ENCODE measurements around the gene SLC15A3. TPM values are rescaled to one million over a fixed set of nuclear protein-coding genes. Genes with fewer than 3 reads are reported as not detected.
A peak's percentile ranks its signal among the peaks of the same experiment; 100 is the strongest.

Gene SLC15A3
- total RNA-seq (2022) (0.43 and 0.84 TPM in 2 replicates), Bru-seq, nascent RNA (percentile 0 among the genes with signal in this experiment), BruChase-seq, experiment 1, labeled RNA remaining after a 2-hour chase (percentile 9 among the genes with signal in this experiment), BruChase-seq, experiment 2, labeled RNA remaining after a 6-hour chase (not detected)
- long read RNA-seq = 0 reads

- TF ChIP-seq CTCF (IDR thresholded peaks at IDR 0.05; ENCODE audit: insufficient read depth in 1 of 2, low read depth in 1 of 2, low read length in 1 of 2, severe bottlenecking in 1 of 2, unreplicated experiment in 1 of 2) = no peak
- Mint-ChIP-seq H3K4me3 (ENCODE audit: unreplicated experiment) (no peak within 1 kb of the TSS), H3K4me1 (ENCODE audit: low read depth, unreplicated experiment) (peaks cover 13% of the 10 kb centered on the region), H3K27me3 (ENCODE audit: insufficient read depth, unreplicated experiment) (no peaks in the 10 kb centered on the region), H3K36me3 (ENCODE audit: insufficient read depth, unreplicated experiment) (no peaks in the 10 kb centered on the region), H3K27ac (ENCODE audit: unreplicated experiment) (no peak within 1 kb of the TSS), H3K9me3 (ENCODE audit: unreplicated experiment) (no peaks in the 10 kb centered on the region)
- H3K9me3 ChIP-seq = no peaks in the 10 kb centered on the region
- POLR2A ChIA-PET = no interaction called here
- no TSS peak for BruUV-seq (replicated peaks)
- CTCF ChIA-PET = no interaction called here
- peaks cover 6% of the 10 kb centered on the region; the same call in 1 of the 2 replicates for H3K4me1 ChIP-seq
- no peak for DNase-seq
- intact Hi-C loops (cut with micrococcal nuclease; ENCODE audit: unreplicated experiment) = no loop called here
- no peaks in the 10 kb centered on the region for H3K36me3 ChIP-seq (ENCODE audit: control insufficient read depth, insufficient read depth, low read length)
- H3K27me3 ChIP-seq (replicated peaks; ENCODE audit: control insufficient read depth, insufficient read depth, low read length) = no peaks in the 10 kb centered on the region
- no peak within 1 kb of the TSS for H3K4me3 ChIP-seq (ENCODE audit: low read depth, low read length)
Measured at GRCh38 chr11:60951904-60952741, at the start of gene SLC15A3. Gene SLC15A3, minus strand, starts transcription at chr11:60952176. Its CDS starts 625 bp downstream, at chr11:60951551.

DNA sequence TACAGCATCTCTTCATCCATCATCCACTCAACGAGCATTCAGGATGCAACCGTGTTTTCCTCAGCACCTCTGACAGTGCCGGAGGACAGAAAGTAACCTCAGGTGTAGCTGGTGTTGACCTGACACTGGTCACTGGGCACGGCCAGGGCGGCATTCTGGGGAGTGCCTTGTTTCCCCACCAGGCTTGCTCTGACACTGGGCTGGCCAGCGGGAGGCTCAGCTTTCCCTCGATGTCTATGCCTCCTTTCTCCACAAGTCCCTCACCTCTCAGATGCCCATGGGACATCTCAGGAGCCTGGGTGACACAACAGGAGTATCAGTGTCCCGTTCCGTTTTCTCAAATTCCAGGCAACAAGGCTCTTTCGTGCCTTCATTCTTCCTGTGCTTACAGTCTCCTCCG, 48.5 kb upstream of the SLC15A3 start:
- ChIA-PET POLR2A (no interaction called here), CTCF (no interaction called here)
- no peaks in the 10 kb centered on the region for H3K9me3 ChIP-seq
- no peaks in the 10 kb centered on the region for H3K36me3 Mint-ChIP-seq (ENCODE audit: insufficient read depth, unreplicated experiment)
- H3K27me3 Mint-ChIP-seq (ENCODE audit: insufficient read depth, unreplicated experiment) = peaks cover 6% of the 10 kb centered on the region
- no peak overlapping the region for H3K27ac Mint-ChIP-seq (ENCODE audit: unreplicated experiment)
- intact Hi-C loops (cut with micrococcal nuclease; ENCODE audit: unreplicated experiment) = no loop called here
- H3K9me3 Mint-ChIP-seq (ENCODE audit: unreplicated experiment) = no peaks in the 10 kb centered on the region
- DNase-seq = no peak
- H3K36me3 ChIP-seq (ENCODE audit: control insufficient read depth, insufficient read depth, low read length) = no peaks in the 10 kb centered on the region
- H3K4me1 ChIP-seq = no peaks in the 10 kb centered on the region
- no peaks in the 10 kb centered on the region for H3K4me1 Mint-ChIP-seq (ENCODE audit: low read depth, unreplicated experiment)
- H3K4me3 Mint-ChIP-seq (ENCODE audit: unreplicated experiment) = no peak overlapping the region
- no TSS peak for BruUV-seq (replicated peaks)
- TF ChIP-seq CTCF (IDR thresholded peaks at IDR 0.05; ENCODE audit: insufficient read depth in 1 of 2, low read depth in 1 of 2, low read length in 1 of 2, severe bottlenecking in 1 of 2, unreplicated experiment in 1 of 2) = no peak
- no peak overlapping the region for H3K4me3 ChIP-seq (ENCODE audit: low read depth, low read length)
- H3K27me3 ChIP-seq (replicated peaks; ENCODE audit: control insufficient read depth, insufficient read depth, low read length) = no peaks in the 10 kb centered on the region; the same call in 1 of the 2 replicates

DNA sequence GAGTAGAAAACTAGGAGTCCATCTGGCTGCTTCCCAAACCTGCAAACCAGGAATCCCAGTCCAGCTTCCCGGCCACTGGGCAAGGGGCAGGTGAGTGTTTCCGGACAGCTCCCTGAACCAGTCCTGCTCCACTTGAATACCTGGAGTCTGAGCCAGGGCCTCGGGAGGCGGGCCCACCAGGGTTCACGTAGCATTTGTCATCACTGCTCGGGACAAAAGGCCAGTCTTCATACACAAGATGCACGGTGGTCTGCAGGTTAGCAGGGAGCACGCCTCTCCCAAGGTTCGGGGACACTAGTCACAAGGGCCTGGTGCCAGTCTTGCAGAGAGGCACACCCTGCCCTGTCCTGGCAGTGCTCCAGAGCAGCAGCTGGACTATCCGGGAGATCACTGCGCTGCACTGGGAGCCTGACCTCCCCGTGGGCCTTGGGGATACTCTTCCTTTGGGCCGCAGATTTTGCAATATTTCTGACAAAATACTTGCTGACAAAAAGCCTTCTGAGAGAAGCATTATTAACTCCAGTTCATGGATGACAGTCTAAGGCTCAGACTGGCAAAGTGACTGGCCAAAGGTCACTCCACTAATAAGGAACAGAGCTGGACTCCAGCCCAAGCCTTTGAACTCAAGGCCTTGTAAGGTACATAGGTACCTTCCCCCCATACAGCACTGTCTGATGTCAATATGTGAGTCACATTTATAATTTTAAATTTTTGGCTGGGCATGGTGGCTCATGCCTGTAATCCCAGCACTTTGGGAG, 44.6 kb upstream of the SLC15A3 start:
- no TSS peak for BruUV-seq (replicated peaks)
- no peaks in the 10 kb centered on the region for H3K36me3 Mint-ChIP-seq (ENCODE audit: insufficient read depth, unreplicated experiment)

More for the DNA sequence above, 44.6 kb upstream of the SLC15A3 start:
- H3K9me3 Mint-ChIP-seq (ENCODE audit: unreplicated experiment) = no peaks in the 10 kb centered on the region
- Histone ChIP-seq H3K4me1 (no peaks in the 10 kb centered on the region), H3K27me3 (replicated peaks; ENCODE audit: control insufficient read depth, insufficient read depth, low read length) (no peaks in the 10 kb centered on the region; the same call in none of the 2 replicates), H3K4me3 (ENCODE audit: low read depth, low read length) (no peak overlapping the region), H3K9me3 (no peaks in the 10 kb centered on the region), H3K36me3 (ENCODE audit: control insufficient read depth, insufficient read depth, low read length) (no peaks in the 10 kb centered on the region)
- ChIA-PET CTCF (interaction anchor here (0.7 kb wide), 1 partner anchor 24 kb away, joined by 3 read pairs; no protein-coding TSS in a partner anchor), POLR2A (no interaction called here)
- peaks cover 8% of the 10 kb centered on the region for H3K27me3 Mint-ChIP-seq (ENCODE audit: insufficient read depth, unreplicated experiment)
- intact Hi-C loops (cut with micrococcal nuclease; ENCODE audit: unreplicated experiment) = no loop called here
- no peak for DNase-seq
- H3K4me3 Mint-ChIP-seq (ENCODE audit: unreplicated experiment) = no peak overlapping the region
- no peaks in the 10 kb centered on the region for H3K4me1 Mint-ChIP-seq (ENCODE audit: low read depth, unreplicated experiment)
- TF ChIP-seq CTCF (IDR thresholded peaks at IDR 0.05; ENCODE audit: insufficient read depth in 1 of 2, low read depth in 1 of 2, low read length in 1 of 2, severe bottlenecking in 1 of 2, unreplicated experiment in 1 of 2) = no peak
- no peak overlapping the region for H3K27ac Mint-ChIP-seq (ENCODE audit: unreplicated experiment)

All from Caco-2 (cell line).